Hepatocyte (in vitro differentiated cells): ENCODE measurements around the gene SPHK2.

ENCODE experiments used
- CTCF ChIP-seq: fragments of 200-600 bp; sonication (generic); IDR thresholded peaks from 2 replicates; pipeline ENCODE4 v1.5.1; 2016; ENCODE audit warnings: antibody characterized with exemption, mild to moderate bottlenecking; ENCODE audit not compliant: poor library complexity
- EZH2 ChIP-seq: fragments of 200-600 bp; sonication (generic); IDR thresholded peaks from 2 replicates; pipeline ENCODE4 v1.6.1; 2016; ENCODE audit warnings: antibody characterized with exemption, mild to moderate bottlenecking, borderline replicate concordance

GRCh38 chr19:48623556-48624066, 4.3 kb downstream of the SPHK2 start:
- no peak for TF ChIP-seq CTCF
- TF ChIP-seq EZH2: no peak
